H1 (cell line): ENCODE measurements around the gene ABHD16B. TPM values are rescaled to one million over a fixed set of nuclear protein-coding genes. Genes with fewer than 3 reads are reported as not detected.

Source experiments
- CTCF ChIA-PET: fragments of 300-600 bp; sonication (Branson Sonifier 250); formaldehyde crosslinking; loops from one replicate; lab custom pipeline; 2021; ENCODE audit not compliant: partially characterized antibody; lab: Charles Lee
- POLR2A ChIA-PET: fragments of 300-600 bp; sonication (Branson Sonifier 250); formaldehyde crosslinking; loops from one replicate; lab custom pipeline; 2021; ENCODE audit warnings: inconsistent platforms; ENCODE audit not compliant: partially characterized antibody; lab: Charles Lee
- DNase-seq, 2 experiments: peaks; one replicate each; pipeline versions ENCODE4 v3.0.0 to v3.0.0-alpha.2; 2010 to 2022; ENCODE audit warnings: low spot score in 2 of 2, low read depth in 1 of 2, mixed read lengths in 1 of 2
- FAIRE-seq: peaks from 2 replicates; lab custom pipeline; 2011; peaks lifted over from hg19 to GRCh38; lab: Jason Lieb, UNC
- H2AFZ ChIP-seq: 2 replicates; pipeline ENCODE4 v1.8.1; 2012; ENCODE audit warnings: low read length, inconsistent platforms
- H2AK5ac ChIP-seq: 2 replicates; pipeline ENCODE4 v1.6.1; 2013; ENCODE audit warnings: low read depth, low read length
- H2BK120ac ChIP-seq: replicated peaks from 2 replicates; pipeline ENCODE3; 2013; ENCODE audit warnings: low read depth, low read length, inconsistent platforms
- H2BK12ac ChIP-seq: 2 replicates; pipeline ENCODE4 v1.6.1; 2013; ENCODE audit warnings: low read depth, low read length
- H2BK15ac ChIP-seq: 2 replicates; pipeline ENCODE4 v1.6.1; 2013; ENCODE audit warnings: low read length
- H2BK20ac ChIP-seq: 2 replicates; pipeline ENCODE4 v1.6.1; 2013; ENCODE audit warnings: low read length
- H2BK5ac ChIP-seq: 2 replicates; pipeline ENCODE4 v1.6.1; 2013; ENCODE audit warnings: low read depth, low read length
- H3K14ac ChIP-seq: 2 replicates; pipeline ENCODE4 v1.6.1; 2013; ENCODE audit warnings: inconsistent platforms; ENCODE audit not compliant: insufficient read length
- H3K18ac ChIP-seq: 2 replicates; pipeline ENCODE4 v1.6.1; 2013; ENCODE audit warnings: low read length; ENCODE audit errors: extremely low read depth
- H3K23ac ChIP-seq: 2 replicates; pipeline ENCODE4 v1.6.1; 2013; ENCODE audit warnings: inconsistent platforms; ENCODE audit not compliant: insufficient read length
- H3K23me2 ChIP-seq: 2 replicates; pipeline ENCODE4 v1.6.1; 2013; ENCODE audit warnings: low read depth, low read length
- H3K27ac ChIP-seq: 2 replicates; pipeline ENCODE4 v1.6.1; 2011; ENCODE audit warnings: low read depth, low read length, inconsistent platforms
- H3K27me3 ChIP-seq, 4 experiments: replicated peaks in 1 of 4; 1 replicate in 1 of 4; 2 replicates in 3 of 4; pipeline versions ENCODE4 v1.6.1 to v1.8.1; 2011 to 2013; ENCODE audit warnings: low read length in 3 of 4, mild to moderate bottlenecking in 3 of 4, inconsistent platforms in 2 of 4, mixed read lengths in 2 of 4, moderate library complexity in 1 of 4; ENCODE audit not compliant: control insufficient read depth in 3 of 4, insufficient read depth in 3 of 4; ENCODE audit errors: extremely low read depth in 1 of 4
- H3K36me3 ChIP-seq, 4 experiments: 2 replicates each; pipeline versions ENCODE4 v1.6.1 to v1.8.1; 2011 to 2013; ENCODE audit warnings: mild to moderate bottlenecking in 4 of 4, low read length in 3 of 4, moderate library complexity in 2 of 4, control low read depth in 1 of 4, inconsistent platforms in 1 of 4; ENCODE audit not compliant: insufficient read depth in 4 of 4, control insufficient read depth in 2 of 4
- H3K4ac ChIP-seq: replicated peaks from 2 replicates; pipeline ENCODE3; 2013; ENCODE audit warnings: low read length, low read depth, mixed read lengths, inconsistent platforms; ENCODE audit not compliant: insufficient read length
- H3K4me1 ChIP-seq, 4 experiments: replicated peaks in 1 of 4; 1 replicate in 1 of 4; 2 replicates in 3 of 4; pipeline versions ENCODE4 v1.6.1 to v1.8.1; 2011 to 2013; ENCODE audit warnings: low read length in 3 of 4, inconsistent platforms in 2 of 4, mixed read lengths in 1 of 4; ENCODE audit not compliant: insufficient read depth in 4 of 4, control insufficient read depth in 3 of 4
- H3K4me2 ChIP-seq, 2 experiments: 2 replicates each; pipeline versions ENCODE4 v1.6.1 to v1.8.1; 2011 to 2013; ENCODE audit warnings: low read depth in 2 of 2, low read length in 2 of 2, control low read depth in 1 of 2, inconsistent platforms in 1 of 2, mild to moderate bottlenecking in 1 of 2; ENCODE audit not compliant: insufficient read depth in 1 of 2
- H3K4me3 ChIP-seq, 4 experiments: fragments of 200-600, 300-600 bp in 1 of 4; sonication (generic), shearing (Covaris generic), sonication (Bioruptor Twin) in 1 of 4; 2 replicates each; pipeline versions ENCODE4 v1.5.1 to v1.8.1; 2011 to 2016; ENCODE audit warnings: low read length in 4 of 4, low read depth in 3 of 4, control low read depth in 2 of 4, inconsistent platforms in 2 of 4, mild to moderate bottlenecking in 2 of 4, mixed read lengths in 1 of 4, moderate library complexity in 1 of 4; ENCODE audit not compliant: insufficient read depth in 2 of 4; ENCODE audit errors: extremely low read depth in 1 of 4
- H3K56ac ChIP-seq: replicated peaks from 2 replicates; pipeline ENCODE3; 2013; ENCODE audit warnings: low read depth, mild to moderate bottlenecking, mixed read lengths, low read length, inconsistent platforms; ENCODE audit not compliant: insufficient read length
- H3K79me1 ChIP-seq: 2 replicates; pipeline ENCODE4 v1.6.1; 2013; ENCODE audit warnings: low read depth, low read length, control low read depth
- H3K79me2 ChIP-seq, 2 experiments: 2 replicates each; pipeline versions ENCODE4 v1.6.1 to v1.8.1; 2012 to 2013; ENCODE audit warnings: low read length in 2 of 2, mild to moderate bottlenecking in 2 of 2, inconsistent platforms in 1 of 2; ENCODE audit not compliant: insufficient read depth in 2 of 2, control insufficient read depth in 1 of 2
- H3K9ac ChIP-seq, 4 experiments: replicated peaks in 1 of 4; 1 replicate in 1 of 4; 2 replicates in 3 of 4; pipeline versions ENCODE4 v1.6.1 to v1.8.1; 2011 to 2013; ENCODE audit warnings: low read depth in 3 of 4, low read length in 3 of 4, control low read depth in 2 of 4, mild to moderate bottlenecking in 2 of 4, moderate library complexity in 2 of 4, inconsistent platforms in 1 of 4; ENCODE audit errors: extremely low read depth in 1 of 4
- H3K9me3 ChIP-seq, 2 experiments: 2 replicates each; pipeline versions ENCODE4 v1.6.1 to v1.8.1; 2012 to 2013; ENCODE audit warnings: mild to moderate bottlenecking in 2 of 2, moderate library complexity in 2 of 2, control low read depth in 1 of 2, inconsistent platforms in 1 of 2, low read depth in 1 of 2, low read length in 1 of 2, mixed read lengths in 1 of 2; ENCODE audit not compliant: insufficient read depth in 2 of 2
- H4K20me1 ChIP-seq, 2 experiments: replicated peaks in 1 of 2; 2 replicates each; pipeline versions ENCODE3 to v1.8.1; 2011 to 2013; ENCODE audit warnings: inconsistent platforms in 2 of 2, low read length in 2 of 2, mild to moderate bottlenecking in 1 of 2; ENCODE audit not compliant: insufficient read depth in 2 of 2, control insufficient read depth in 1 of 2
- H4K5ac ChIP-seq: 2 replicates; pipeline ENCODE4 v1.6.1; 2013; ENCODE audit warnings: low read length, low read depth, mixed read lengths, inconsistent platforms; ENCODE audit not compliant: insufficient read length
- H4K8ac ChIP-seq: 2 replicates; pipeline ENCODE4 v1.8.0; 2013; ENCODE audit warnings: mild to moderate bottlenecking, moderate library complexity, low read length, inconsistent platforms; ENCODE audit not compliant: insufficient read depth; ENCODE audit errors: extremely low read depth
- H4K91ac ChIP-seq: replicated peaks from 2 replicates; pipeline ENCODE3; 2013; ENCODE audit warnings: low read length, mixed read lengths, inconsistent platforms; ENCODE audit not compliant: insufficient read length
- CBX8 ChIP-seq: fragments of 300-800, 300-1000 bp; sonication (generic); IDR thresholded peaks from 2 replicates; pipeline ENCODE4 v1.7.1; 2016; ENCODE audit warnings: low read depth, low read length, borderline replicate concordance
- CHD2 ChIP-seq: IDR thresholded peaks from 2 replicates; pipeline ENCODE4 v1.6.1; 2012; ENCODE audit warnings: low read length, improper control_type of control experiment
- RXRA ChIP-seq: IDR thresholded peaks from 2 replicates; pipeline ENCODE4 v1.6.1; 2011; ENCODE audit warnings: low read depth, mild to moderate bottlenecking, low read length, moderate library complexity; ENCODE audit not compliant: insufficient read depth
- SP4 ChIP-seq: IDR thresholded peaks from 2 replicates; pipeline ENCODE4 v1.6.1; 2012; ENCODE audit warnings: low read length, inconsistent platforms
- YY1 ChIP-seq: IDR thresholded peaks from 2 replicates; pipeline ENCODE4 v1.6.1; 2011; ENCODE audit warnings: low read depth, mild to moderate bottlenecking, low read length
- WGBS, 2 experiments: shearing (Covaris generic) in 1 of 2; methylation state at CpG; one replicate each; pipeline versions ENCODE4 v1.1.6 to v1.1.7; 2013 to 2015; ENCODE audit warnings: low lambda C conversion rate in 2 of 2, mixed read lengths in 2 of 2, inconsistent platforms in 1 of 2, low coverage in 1 of 2, missing lambda C conversion rate in 1 of 2; ENCODE audit not compliant: insufficient replicate concordance in 2 of 2, insufficient coverage in 1 of 2, insufficient read length in 1 of 2; ENCODE audit errors: extremely low coverage in 1 of 2, missing lambda C conversion rate in 1 of 2; 5-methylcytosine and 5-hydroxymethylcytosine counted together
- polyA plus RNA-seq, 7 experiments: library from polyadenylated mRNA; depleted of rRNA in 3 of 7; stranded (reverse) in 5 of 7; unstranded in 2 of 7; fragments of >200 nt in 5 of 7; fragments of 200-250 nt in 2 of 7; gene quantifications; 1 replicate in 5 of 7; 2 replicates in 1 of 7; 4 replicates in 1 of 7; pipeline versions ENCODE4 v1.2.1 to v1.2.3, GENCODE V29; 2011 to 2013; ENCODE audit warnings: missing spikeins in 2 of 7, mixed read lengths in 2 of 7
- total RNA-seq: library from RNA; stranded (reverse); fragmentation: NEBNext Ultra II Directional; extraction: Animal tissue kit (Norgen Biotek cat#: 25700); gene quantifications from 2 replicates; pipeline ENCODE4 v1.2.1, GENCODE V29; 2021
- TF ChIP-seq, protein P1 (sequence below), 3 experiments: IDR thresholded peaks; 1 replicate in 2 of 3; 2 replicates in 1 of 3; pipeline versions ENCODE4 v1.5.1 to v1.6.1; 2011; ENCODE audit warnings: low read length in 3 of 3, mild to moderate bottlenecking in 3 of 3, inconsistent platforms in 2 of 3, low read depth in 1 of 3, moderate library complexity in 1 of 3; ENCODE audit not compliant: insufficient read depth in 1 of 3; ENCODE audit errors: control extremely low read depth in 1 of 3

The ABHD16B gene
- total and polyA plus RNA-seq, 2 of the 8 experiments (the other 6 are each of a cell fraction or from before 2014, with no cell fraction given) = not detected

DNA sequence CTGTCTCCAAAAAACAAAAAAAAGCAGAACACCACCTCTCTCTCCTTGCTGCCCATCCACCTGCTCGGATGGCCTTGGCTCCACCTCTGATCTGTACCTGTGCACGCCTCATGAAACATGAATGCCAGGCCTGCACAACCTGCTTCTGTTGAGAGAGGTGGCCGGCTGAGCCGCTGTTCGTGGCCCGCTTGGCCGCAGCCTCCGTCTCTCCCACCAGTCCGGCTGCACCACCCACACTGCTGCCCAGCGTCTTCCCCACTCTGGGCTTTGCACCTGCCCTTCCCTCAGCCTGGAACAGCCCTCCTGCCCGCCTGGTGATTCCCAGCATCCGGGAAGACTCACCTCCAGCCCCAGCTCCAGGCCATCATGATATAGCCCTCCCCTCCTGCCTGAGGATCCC, 18.1 kb upstream of the ABHD16B start:
- Histone ChIP-seq H3K56ac (no peak overlapping the region), H3K9me3 (no peaks in the 10 kb centered on the region), H3K4ac (no peak overlapping the region), H3K36me3 (no peaks in the 10 kb centered on the region), H3K23me2 (peaks cover 12% of the 10 kb centered on the region; the same call in 1 of the 2 replicates), H2AFZ (no peak overlapping the region), H2BK12ac (peak overlapping the region; percentile 55; the same call in 1 of the 2 replicates), H3K4me1 (peaks cover 6 to 28% (median 20%) of the 10 kb centered on the region in 4 experiments), H2BK5ac (peak overlapping the region; percentile 44; the same call in 1 of the 2 replicates), H3K79me1 (no peaks in the 10 kb centered on the region), H3K79me2 (no peaks in the 10 kb centered on the region), H2BK120ac (no peak overlapping the region), H3K23ac (no peak overlapping the region), H3K4me3 (no peak overlapping the region), H4K20me1 (peaks cover 0 to 5% of the 10 kb centered on the region in 2 experiments), H2AK5ac (no peak overlapping the region), H3K14ac (no peak overlapping the region), H3K27ac (no peak overlapping the region), H4K91ac (no peak overlapping the region), H3K9ac (no peak overlapping the region), H2BK20ac (no peak overlapping the region), H3K4me2 (no peak overlapping the region), H2BK15ac (peak overlapping the region; percentile 88; the same call in 1 of the 2 replicates), H4K8ac (no peak overlapping the region), H3K18ac (peak overlapping the region; percentile 62), H3K27me3 (no peaks in the 10 kb centered on the region), H4K5ac (no peak overlapping the region)
- FAIRE-seq (no peak), DNase-seq (no peak)
- WGBS, 2 experiments = 85% methylated on average over 12 of the region's 12 CpGs; no CpG with 5 or more reads in 1 of the 2 experiments
- ChIA-PET POLR2A (interaction anchor here (1.1 to 1.7 kb wide), 2 partner anchors 21 to 22 kb away, joined by 4 to 6 read pairs; partner anchors contain the start of gene TPD52L2), CTCF (interaction anchor here (0.6 to 1.2 kb wide), 3 partner anchors 14 to 219 kb away, joined by 3 to 4 read pairs (median 3); no protein-coding TSS in a partner anchor)
- TF ChIP-seq RXRA = no peak
- no peak for TF ChIP-seq YY1
- TF ChIP-seq, protein P1, sequence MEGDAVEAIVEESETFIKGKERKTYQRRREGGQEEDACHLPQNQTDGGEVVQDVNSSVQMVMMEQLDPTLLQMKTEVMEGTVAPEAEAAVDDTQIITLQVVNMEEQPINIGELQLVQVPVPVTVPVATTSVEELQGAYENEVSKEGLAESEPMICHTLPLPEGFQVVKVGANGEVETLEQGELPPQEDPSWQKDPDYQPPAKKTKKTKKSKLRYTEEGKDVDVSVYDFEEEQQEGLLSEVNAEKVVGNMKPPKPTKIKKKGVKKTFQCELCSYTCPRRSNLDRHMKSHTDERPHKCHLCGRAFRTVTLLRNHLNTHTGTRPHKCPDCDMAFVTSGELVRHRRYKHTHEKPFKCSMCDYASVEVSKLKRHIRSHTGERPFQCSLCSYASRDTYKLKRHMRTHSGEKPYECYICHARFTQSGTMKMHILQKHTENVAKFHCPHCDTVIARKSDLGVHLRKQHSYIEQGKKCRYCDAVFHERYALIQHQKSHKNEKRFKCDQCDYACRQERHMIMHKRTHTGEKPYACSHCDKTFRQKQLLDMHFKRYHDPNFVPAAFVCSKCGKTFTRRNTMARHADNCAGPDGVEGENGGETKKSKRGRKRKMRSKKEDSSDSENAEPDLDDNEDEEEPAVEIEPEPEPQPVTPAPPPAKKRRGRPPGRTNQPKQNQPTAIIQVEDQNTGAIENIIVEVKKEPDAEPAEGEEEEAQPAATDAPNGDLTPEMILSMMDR (IDR thresholded peaks at IDR 0.05; ENCODE audit: control extremely low read depth in 1 of 3, insufficient read depth in 1 of 3, low read depth in 1 of 3, low read length in 3 of 3) = no peak
- no peak for TF ChIP-seq CHD2
- TF ChIP-seq SP4 = no peak
- TF ChIP-seq CBX8 = no peak
